WTC11 (cell line): ENCODE measurements around the gene TENT5A.

Experiments used
- CTCF ChIP-seq: fragments of 200-600 bp; IDR thresholded peaks from 2 replicates; pipeline ENCODE4 v1.8.0; 2022; ENCODE audit warnings: antibody characterized with exemption
- NFYB ChIP-seq: sonication (generic); formaldehyde crosslinking; conservative IDR thresholded peaks from 2 replicates; pipeline ENCODE4 v1.8.0; 2022; ENCODE audit warnings: low read depth, missing genetic modification reagents

- TF ChIP-seq CTCF = no peak
- no peak for TF ChIP-seq NFYB (CRISPR knock-in tag)
These were observed 945 bp downstream of the TENT5A start for GRCh38 chr6:81751388-81752083.
